ENCODE measurements around the gene MEX3D. TPM values are rescaled to one million over a fixed set of nuclear protein-coding genes. Genes with fewer than 3 reads are reported as not detected.
"Not testable (repeated sequence)": the region's sequence is repeated elsewhere in the genome, so short reads cannot be mapped to it uniquely, and the experiment has no call there.

MEX3D gene
- total RNA-seq, 2 donors from 2014 or later: 14.0 to 21.9 TPM

DNA sequence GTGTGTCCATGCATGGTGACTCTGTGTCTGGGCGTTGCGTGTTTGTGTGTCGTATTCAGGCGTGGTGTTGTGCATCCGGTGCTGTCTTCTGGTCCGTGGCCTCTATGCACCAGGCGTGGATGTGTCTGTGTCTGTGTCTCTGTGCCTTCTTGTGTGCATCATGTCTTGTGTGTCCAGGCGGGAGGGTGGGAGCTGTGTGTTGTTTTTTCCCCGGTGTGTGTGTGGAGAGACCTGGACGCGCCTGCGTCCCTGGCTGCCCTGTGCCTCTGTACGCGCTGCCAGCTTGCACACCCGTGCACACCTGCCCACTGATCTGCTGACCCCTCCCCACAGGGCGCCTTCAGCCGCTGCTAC lies 43.2 kb downstream of the MEX3D start:
- intact Hi-C loops (cut with DNase I): no loop called here
- DNase-seq (ENCODE audit: low spot score): no peak

- intact Hi-C loops (cut with DNase I): no loop called here
- no peak for DNase-seq (ENCODE audit: low spot score)
Observed at GRCh38 chr19:1524287-1524971, 43.7 kb downstream of the MEX3D start.

- no peak for DNase-seq (ENCODE audit: low spot score)
- intact Hi-C loops (cut with DNase I): no loop called here
Observed at GRCh38 chr19:1523412-1524286, 44.5 kb downstream of the MEX3D start, which contains the start of gene PLK5. Gene PLK5 (plus strand): TSS chr19:1524077. CDS start chr19:1526997, 2,920 bp downstream.

DNA sequence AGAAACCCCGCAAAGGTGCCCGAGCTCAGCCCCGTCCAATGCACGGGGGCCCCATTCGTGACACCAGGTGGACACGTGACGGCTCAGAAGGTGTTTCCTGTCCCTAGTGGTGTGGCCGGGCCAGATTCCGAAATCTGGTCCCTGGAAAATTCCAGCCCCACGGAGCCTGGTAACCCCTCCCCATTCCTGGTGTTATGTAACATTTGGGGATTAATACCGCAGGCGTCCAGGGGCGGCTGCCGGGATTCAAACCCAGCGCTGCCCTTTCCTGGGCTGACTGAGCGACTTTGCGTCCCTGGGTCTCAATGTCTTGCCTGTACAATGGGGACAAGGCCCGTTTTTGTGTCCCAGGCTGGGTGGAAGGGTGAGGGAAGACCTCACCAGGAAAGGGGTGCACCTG lies 45.3 kb downstream of the MEX3D start:
- intact Hi-C loops (cut with DNase I): no loop called here
- no peak for DNase-seq (ENCODE audit: low spot score)

- no peak for DNase-seq (ENCODE audit: low spot score)
- intact Hi-C loops (cut with DNase I): no loop called here
Observed at GRCh38 chr19:1522061-1522460, 46.1 kb downstream of the MEX3D start.

GRCh38 chr19:1521636-1522035 lies 46.5 kb downstream of the MEX3D start:
- no peak for DNase-seq (ENCODE audit: low spot score)
- intact Hi-C loops (cut with DNase I): no loop called here

- intact Hi-C loops (cut with DNase I): no loop called here
- DNase-seq (ENCODE audit: low spot score): no peak
Observed at GRCh38 chr19:1520203-1520780, 47.8 kb downstream of the MEX3D start.

DNA sequence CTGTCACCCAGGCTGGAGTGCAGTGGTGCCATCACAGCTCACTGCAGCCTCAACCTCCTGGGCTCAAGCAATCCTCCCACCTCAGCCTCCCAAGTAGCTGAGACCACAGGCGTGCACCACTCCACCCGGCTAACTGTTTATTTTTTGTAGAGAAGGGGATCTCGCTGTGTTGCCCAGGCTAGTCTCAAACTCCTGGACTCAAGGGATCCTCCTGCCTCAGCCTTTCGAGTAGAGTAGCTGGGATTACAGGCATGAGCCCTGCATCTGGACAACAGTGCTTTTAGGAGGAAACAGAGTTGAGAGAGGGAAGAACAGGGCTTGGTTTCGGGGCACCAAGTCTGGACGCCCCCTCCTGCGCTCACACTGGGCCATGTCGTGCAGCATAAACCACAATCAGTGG lies 48.3 kb downstream of the MEX3D start:
- DNase-seq (ENCODE audit: low spot score); intact Hi-C loops (cut with DNase I): not testable (repeated sequence)

DNA sequence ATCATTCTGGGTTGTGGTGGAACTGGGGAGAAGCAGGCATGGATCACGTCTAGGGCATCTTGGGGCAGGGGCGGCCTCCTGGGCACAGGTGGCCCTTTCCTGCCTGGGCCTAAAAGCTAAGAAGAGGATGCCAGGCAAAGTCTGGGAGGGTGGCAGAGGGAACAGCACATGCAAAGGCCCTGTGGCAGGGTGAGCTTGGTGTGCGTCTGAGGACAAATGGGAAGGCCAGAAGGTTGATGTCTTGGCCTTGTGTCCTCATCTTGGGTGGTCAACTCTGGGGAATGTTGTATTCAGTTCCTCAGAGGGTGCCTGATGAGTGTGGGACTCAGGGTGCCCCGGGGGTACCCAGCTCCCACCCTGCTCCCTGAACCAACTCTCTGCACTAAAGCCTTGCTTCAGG lies 49.7 kb downstream of the MEX3D start:
- DNase-seq (ENCODE audit: low spot score): no peak
- intact Hi-C loops (cut with DNase I): no loop called here

DNA sequence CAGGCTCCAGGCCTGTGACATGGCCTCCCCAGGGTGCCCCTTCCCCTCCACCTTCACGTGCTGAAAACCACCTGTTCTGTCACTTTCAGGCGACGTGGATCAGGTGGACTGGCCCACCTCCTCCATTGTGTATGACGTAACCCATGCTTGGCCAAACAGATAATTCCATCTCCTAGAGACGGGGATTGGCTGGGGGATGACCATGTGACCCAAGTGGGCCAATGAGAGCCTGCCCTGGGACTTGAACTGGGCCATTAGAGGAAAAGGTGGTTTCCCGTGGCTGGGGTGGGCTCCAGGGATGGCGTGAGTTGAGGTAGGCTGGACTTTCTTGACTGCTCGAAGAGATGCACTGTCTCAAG lies 51.8 kb downstream of the MEX3D start:
- intact Hi-C loops (cut with DNase I): no loop called here
- DNase-seq (ENCODE audit: low spot score): no peak

DNA sequence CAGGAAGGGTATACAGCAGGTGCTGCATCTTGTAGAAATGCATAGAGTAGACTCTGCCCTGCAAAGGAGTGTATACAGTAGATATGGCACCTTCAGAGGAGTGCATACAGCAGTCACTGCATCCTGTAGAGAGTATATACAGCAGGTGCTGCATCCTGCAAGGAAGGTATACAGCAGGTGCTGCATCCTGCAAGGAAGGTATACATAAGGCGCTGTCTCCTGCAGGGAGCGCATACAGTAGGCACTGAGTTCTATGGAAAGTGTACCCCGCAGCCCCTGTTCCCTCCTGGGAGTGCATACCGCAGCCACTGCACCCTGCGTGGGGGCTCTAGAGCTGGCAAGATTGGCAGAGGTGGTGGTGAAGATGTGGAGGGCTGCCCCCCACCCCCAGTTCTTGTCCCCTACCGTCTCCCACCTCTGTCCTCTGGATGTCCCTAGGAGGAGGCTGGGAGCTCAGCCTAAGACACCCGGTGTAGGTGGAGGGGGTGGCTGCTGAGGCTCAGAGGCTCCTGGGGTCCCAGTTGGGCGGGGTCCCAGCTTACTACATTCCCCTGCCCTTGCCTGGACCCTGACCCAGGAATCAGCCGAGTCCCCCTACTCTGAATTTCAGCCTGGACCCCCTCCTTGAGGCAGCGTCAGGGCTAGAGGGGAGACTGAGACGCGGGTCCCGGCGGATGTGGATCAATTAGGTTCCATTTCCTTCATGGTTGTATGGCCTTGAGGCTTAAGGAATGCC lies 53.0 kb downstream of the MEX3D start:
- intact Hi-C loops (cut with DNase I): no loop called here
- no peak for DNase-seq (ENCODE audit: low spot score)

DNA sequence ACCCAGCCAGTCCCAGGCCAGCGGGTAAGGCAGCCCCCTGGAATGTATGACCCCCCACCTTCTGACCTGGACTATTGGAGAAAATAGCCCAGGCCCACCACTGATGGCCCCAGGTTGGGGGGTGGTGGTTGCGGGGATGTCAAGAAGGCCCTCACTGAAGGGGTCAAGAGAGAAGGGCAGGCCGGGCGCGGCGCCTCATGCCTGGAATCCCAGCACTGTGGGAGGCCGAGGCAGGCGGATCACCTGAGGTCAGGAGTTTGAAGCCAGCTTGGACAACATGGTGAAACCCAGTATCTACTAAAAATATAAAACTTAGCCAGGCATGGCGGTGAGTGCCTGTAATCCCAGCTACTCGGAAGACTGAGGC lies 53.8 kb downstream of the MEX3D start:
- DNase-seq (ENCODE audit: low spot score): no peak
- intact Hi-C loops (cut with DNase I): no loop called here

- peak; percentile 81 for DNase-seq (ENCODE audit: low spot score)
- intact Hi-C loops (cut with DNase I): no loop called here
Observed at GRCh38 chr19:1513499-1514294, 54.4 kb downstream of the MEX3D start.

- intact Hi-C loops (cut with DNase I): no loop called here
- DNase-seq (ENCODE audit: low spot score): peak; percentile 80
Observed at GRCh38 chr19:1512671-1513498, 55.2 kb downstream of the MEX3D start, which contains the start of gene ADAMTSL5. Gene ADAMTSL5 (minus strand): TSS chr19:1513019. CDS start chr19:1510943, 2,076 bp downstream.

DNA sequence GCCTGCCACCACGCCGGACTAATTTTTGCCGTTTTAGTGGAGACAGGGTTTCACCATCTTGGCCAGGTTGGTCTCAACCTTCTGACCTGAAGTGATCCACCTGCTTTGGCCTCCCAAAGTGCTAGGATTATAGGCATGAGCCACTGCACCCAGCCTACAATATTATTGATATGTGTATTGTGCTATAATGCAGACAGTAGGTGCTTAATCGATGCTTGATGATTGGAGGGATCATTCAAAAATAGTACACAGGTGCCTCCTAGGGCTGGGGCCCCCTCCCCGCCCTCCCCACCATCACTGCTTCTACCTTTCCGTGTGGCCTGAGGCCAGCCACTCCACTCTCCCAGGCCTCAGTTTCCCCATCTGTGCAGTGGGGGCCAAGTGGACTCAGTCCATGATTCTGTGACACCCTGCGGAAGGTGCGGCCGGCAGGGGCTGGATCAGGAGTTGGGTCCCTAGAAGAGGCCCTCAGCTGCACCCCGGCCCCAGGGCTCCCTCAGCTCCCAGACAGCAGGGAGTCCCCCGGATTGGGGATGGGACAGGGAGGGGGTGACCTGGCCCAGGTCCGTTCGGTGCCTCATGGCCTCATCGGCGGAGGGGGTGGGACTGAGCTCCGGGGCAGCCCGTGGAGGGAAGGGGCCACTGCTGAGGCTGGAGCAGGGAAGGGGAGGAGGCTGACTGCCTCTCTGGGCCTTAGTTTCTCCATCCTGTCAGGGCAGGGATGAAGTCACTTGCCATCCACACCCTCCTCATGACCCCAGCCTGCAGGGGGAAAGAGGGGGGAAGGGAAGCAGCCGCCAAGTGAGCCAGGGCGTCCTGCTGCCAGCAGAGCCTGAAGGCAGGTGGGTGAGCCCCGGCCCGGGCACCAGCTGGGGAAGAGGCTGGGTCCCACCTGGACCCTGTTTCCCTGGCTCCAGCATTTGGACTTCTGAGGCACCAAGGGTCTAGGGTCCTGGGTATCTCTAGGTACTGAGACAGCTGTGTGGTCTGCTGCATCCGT lies 56.5 kb downstream of the MEX3D start:
- DNase-seq (ENCODE audit: low spot score): peak; percentile 76
- intact Hi-C loops (cut with DNase I): no loop called here

DNA sequence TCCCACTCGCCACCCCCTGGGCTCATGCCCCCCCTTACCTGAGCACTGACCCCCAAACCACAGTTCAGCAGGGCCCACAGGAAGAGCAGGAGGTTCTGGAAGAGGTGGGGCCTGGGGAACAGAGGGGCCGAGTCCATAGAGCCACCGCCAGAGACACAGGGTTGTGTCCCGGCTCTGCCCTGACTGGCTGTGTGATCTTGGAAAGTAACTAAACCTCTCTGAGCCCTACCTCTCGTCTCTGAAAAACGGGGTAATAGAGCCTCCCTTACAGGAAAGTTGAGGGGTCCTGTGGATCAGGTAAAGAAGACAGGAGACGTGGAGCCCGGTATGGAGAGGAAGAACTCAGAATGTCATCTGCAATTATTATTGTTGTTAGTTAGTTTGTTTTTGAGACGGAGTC lies 57.3 kb downstream of the MEX3D start:
- intact Hi-C loops (cut with DNase I): no loop called here

GRCh38 chr19:1510442-1510806 lies 57.7 kb downstream of the MEX3D start:
- intact Hi-C loops (cut with DNase I): no loop called here
- peak; percentile 73 for DNase-seq (ENCODE audit: low spot score)

More for the DNA sequence above, 57.3 kb downstream of the MEX3D start:
- DNase-seq (ENCODE audit: low spot score): peak; percentile 62

All from posterior vena cava (tissue), 2 donors.